Keratinocyte (primary cell): ENCODE measurements around the gene RNF180.
"Not testable (repeated sequence)": the region's sequence is repeated elsewhere in the genome, so short reads cannot be mapped to it uniquely, and the experiment has no call there.

Experiments
- EZH2 ChIP-seq: IDR thresholded peaks from one replicate; pipeline ENCODE4 v1.6.1; 2012; ENCODE audit warnings: inconsistent platforms, mild to moderate bottlenecking, low read length, moderate library complexity
- TF ChIP-seq, protein P1 (sequence below), 3 experiments: IDR thresholded peaks in 1 of 3; conservative IDR thresholded peaks in 1 of 3; optimal IDR thresholded peaks in 1 of 3; 2 replicates in 2 of 3; 3 replicates in 1 of 3; pipeline versions ENCODE3 to v1.5.1; 2011; ENCODE audit warnings: low read length in 3 of 3, mild to moderate bottlenecking in 3 of 3, moderate library complexity in 2 of 3, control low read depth in 1 of 3, inconsistent platforms in 1 of 3; ENCODE audit not compliant: insufficient read depth in 2 of 3; ENCODE audit errors: extremely low read depth in 1 of 3

DNA sequence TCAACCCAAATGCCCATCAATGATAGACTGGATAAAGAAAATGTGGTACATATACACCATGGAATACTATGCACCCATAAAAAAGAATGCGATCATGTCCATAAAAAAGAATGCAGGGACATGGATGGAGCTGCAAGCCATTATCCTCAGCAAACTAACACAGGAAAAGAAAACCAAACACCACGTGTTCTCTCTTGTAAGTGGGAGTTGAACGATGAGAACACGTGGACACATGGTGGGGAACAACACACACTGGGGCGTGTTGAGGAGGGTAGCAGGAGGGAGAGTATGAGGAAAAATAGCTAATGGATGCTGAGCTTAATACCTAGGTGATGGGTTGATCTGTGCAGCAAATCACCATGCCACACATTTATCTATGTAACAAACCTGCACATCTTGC is 233.1 kb downstream of the RNF180 start:
- TF ChIP-seq, protein P1, sequence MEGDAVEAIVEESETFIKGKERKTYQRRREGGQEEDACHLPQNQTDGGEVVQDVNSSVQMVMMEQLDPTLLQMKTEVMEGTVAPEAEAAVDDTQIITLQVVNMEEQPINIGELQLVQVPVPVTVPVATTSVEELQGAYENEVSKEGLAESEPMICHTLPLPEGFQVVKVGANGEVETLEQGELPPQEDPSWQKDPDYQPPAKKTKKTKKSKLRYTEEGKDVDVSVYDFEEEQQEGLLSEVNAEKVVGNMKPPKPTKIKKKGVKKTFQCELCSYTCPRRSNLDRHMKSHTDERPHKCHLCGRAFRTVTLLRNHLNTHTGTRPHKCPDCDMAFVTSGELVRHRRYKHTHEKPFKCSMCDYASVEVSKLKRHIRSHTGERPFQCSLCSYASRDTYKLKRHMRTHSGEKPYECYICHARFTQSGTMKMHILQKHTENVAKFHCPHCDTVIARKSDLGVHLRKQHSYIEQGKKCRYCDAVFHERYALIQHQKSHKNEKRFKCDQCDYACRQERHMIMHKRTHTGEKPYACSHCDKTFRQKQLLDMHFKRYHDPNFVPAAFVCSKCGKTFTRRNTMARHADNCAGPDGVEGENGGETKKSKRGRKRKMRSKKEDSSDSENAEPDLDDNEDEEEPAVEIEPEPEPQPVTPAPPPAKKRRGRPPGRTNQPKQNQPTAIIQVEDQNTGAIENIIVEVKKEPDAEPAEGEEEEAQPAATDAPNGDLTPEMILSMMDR (optimal IDR thresholded peaks at IDR 0.05 in 1 of 3, IDR thresholded peaks at IDR 0.05 in 1 of 3, conservative IDR thresholded peaks at IDR 0.05 in 1 of 3; ENCODE audit: extremely low read depth in 1 of 3, insufficient read depth in 2 of 3, low read length in 3 of 3), result not testable (repeated sequence)
- TF ChIP-seq EZH2, result not testable (repeated sequence)
